Measurements from ENCODE around the gene MDFIC.

Gene MDFIC

DNA sequence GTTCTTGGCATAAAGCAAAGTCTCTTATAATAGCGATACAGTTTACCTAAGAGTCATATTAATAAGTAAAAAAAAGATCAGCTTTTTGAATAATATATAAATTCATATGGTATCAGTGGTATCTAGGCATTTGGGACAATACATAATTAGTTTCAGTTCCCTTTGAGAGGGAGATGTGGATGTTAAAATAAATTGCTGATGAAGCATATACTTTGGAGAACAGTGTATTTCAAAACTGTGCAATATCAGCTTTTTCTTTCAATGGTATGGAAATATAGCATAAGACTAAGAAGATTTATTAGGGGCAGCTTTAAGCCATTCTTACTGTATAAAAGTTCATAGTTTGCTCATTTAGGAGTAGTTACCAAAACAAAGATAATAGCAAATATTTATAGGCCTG lies 35.5 kb downstream of the MDFIC start:
- DNase-seq (ENCODE audit: low read depth) = no peak
- TF ChIP-seq, protein P1, sequence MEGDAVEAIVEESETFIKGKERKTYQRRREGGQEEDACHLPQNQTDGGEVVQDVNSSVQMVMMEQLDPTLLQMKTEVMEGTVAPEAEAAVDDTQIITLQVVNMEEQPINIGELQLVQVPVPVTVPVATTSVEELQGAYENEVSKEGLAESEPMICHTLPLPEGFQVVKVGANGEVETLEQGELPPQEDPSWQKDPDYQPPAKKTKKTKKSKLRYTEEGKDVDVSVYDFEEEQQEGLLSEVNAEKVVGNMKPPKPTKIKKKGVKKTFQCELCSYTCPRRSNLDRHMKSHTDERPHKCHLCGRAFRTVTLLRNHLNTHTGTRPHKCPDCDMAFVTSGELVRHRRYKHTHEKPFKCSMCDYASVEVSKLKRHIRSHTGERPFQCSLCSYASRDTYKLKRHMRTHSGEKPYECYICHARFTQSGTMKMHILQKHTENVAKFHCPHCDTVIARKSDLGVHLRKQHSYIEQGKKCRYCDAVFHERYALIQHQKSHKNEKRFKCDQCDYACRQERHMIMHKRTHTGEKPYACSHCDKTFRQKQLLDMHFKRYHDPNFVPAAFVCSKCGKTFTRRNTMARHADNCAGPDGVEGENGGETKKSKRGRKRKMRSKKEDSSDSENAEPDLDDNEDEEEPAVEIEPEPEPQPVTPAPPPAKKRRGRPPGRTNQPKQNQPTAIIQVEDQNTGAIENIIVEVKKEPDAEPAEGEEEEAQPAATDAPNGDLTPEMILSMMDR (IDR thresholded peaks at IDR 0.05; ENCODE audit: control insufficient read depth, insufficient read depth, low read depth, low read length, missing control alignments) = no peak

DNA sequence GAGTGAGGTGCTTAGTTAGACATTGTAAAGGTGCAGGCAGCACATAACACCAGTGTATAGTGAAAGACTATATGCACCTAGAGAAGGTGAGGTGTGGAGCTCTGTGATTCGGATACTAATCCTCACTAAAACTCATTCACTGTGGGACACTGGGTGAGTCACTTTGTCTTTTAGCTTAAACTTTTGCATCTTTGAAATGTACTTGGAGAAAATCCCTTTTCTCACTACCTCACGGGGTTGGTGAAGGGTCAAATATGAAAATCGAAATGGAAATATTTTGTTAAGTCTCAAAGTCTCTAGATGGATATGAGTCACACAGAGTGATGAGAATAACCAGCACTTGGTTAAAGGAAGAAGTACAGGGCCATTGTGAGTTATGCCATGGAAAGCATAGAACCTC lies 38.0 kb downstream of the MDFIC start:
- no peak for DNase-seq (ENCODE audit: low read depth)
- TF ChIP-seq, protein P1 (IDR thresholded peaks at IDR 0.05; ENCODE audit: control insufficient read depth, insufficient read depth, low read depth, low read length, missing control alignments) = no peak
- H3K4me3 ChIP-seq (ENCODE audit: control insufficient read depth, low read depth, low read length) = no peak overlapping the region

More for the DNA sequence above, 35.5 kb downstream of the MDFIC start:
- no peak overlapping the region for H3K4me3 ChIP-seq (ENCODE audit: control insufficient read depth, low read depth, low read length)

DNA sequence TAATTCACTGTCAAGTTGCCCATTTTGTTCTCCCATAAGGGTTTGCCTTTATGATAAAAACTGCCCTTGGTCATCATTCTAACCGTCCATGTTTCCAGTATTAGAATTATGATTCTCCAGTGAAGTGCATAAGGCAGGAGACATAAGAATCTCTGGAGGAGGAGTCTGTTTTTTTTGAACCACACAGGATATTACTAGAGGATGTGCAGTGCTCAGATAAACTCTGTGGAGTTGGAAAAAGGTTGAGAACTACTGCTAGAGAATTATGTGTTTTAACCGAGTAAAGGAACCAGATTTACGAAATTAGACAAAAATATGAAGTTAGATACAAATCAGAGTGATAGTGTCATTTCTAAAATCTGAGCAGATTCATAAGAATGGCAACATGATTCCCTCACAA lies 40.5 kb downstream of the MDFIC start:
- H3K4me3 ChIP-seq (ENCODE audit: control insufficient read depth, low read depth, low read length) = no peak overlapping the region
- no peak for DNase-seq (ENCODE audit: low read depth)
- TF ChIP-seq, protein P1 (IDR thresholded peaks at IDR 0.05; ENCODE audit: control insufficient read depth, insufficient read depth, low read depth, low read length, missing control alignments) = no peak

DNA sequence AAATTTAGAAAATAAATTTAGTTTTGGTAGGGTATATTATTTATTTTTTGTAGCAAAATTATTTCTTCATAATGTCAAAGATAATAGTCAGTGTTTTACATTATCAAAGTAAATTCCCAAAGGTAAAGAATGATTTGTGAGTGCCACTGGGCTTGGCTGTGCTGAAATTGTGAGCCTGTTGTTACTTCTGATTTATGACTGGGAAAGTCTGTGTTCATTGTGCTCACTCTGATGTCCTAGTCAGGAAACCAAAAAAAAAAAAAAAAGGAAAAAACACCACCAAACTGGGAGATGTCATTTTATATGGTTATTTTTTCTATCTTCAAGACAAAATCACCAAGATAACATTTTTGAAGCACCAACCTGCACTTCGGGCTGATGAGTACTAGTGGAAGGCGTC lies 44.3 kb downstream of the MDFIC start:
- no peak for DNase-seq (ENCODE audit: low read depth)
- no peak overlapping the region for H3K4me3 ChIP-seq (ENCODE audit: control insufficient read depth, low read depth, low read length)
- TF ChIP-seq, protein P1 (IDR thresholded peaks at IDR 0.05; ENCODE audit: control insufficient read depth, insufficient read depth, low read depth, low read length, missing control alignments) = no peak

DNA sequence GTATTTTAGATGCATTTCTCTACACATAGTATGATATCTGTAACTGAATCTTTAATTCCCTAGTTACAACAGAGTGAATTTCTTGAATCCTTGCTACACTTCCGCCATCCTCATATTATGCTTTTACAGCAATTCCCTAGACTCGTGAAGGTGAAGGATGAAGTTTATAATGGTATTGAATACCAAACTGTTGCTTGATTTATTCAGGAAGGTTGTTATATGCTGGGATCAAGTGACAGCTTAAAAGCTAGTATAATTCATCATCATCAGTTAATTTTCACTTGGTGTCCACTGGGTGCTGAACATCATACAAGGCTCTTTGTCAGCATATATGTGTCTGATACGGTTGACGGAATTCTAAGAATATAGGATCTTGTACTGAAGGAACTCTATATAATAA lies 47.2 kb downstream of the MDFIC start:
- DNase-seq (ENCODE audit: low read depth) = no peak
- H3K4me3 ChIP-seq (ENCODE audit: control insufficient read depth, low read depth, low read length) = no peak overlapping the region
- TF ChIP-seq, protein P1 (IDR thresholded peaks at IDR 0.05; ENCODE audit: control insufficient read depth, insufficient read depth, low read depth, low read length, missing control alignments) = no peak

DNA sequence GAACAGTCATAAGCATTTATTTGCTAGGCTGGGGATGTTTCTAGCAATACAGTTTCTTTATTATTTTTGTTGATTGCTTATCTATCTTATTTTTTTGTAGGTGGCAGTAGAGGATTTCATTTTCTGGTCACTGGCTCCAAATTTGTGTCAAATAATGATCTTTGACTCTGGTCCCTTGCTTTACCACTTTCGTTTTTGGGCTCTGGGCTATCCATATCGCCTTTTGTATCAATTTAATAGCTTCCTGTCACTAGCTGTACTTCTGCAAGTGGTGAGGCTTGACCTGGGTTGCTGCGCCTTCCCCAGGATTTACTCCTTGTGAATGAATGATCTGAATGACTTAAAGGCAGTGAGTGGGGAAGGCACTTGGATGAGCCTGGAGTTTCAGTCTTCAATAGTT lies 48.4 kb downstream of the MDFIC start:
- H3K4me3 ChIP-seq (ENCODE audit: control insufficient read depth, low read depth, low read length) = no peak overlapping the region
- no peak for DNase-seq (ENCODE audit: low read depth)
- TF ChIP-seq, protein P1 (IDR thresholded peaks at IDR 0.05; ENCODE audit: control insufficient read depth, insufficient read depth, low read depth, low read length, missing control alignments) = no peak

DNA sequence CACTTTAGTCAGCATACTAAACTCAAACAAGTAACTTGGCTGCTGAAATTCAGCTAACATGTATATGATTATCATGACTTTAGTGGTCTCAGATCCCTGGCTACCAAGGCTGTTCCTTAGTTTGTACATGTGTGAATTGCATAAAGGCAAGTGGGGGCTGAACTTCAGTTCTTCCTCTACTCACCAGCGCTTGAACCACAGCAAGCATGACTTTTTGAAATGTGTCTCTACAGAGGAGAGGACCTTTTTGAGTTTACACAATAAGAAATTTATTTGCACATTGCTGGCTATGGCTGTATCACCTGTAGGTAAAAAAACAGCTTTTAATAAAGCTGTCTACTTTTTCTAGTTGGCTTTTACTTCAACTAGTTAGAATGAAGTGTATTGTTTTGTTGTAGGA lies 48.8 kb downstream of the MDFIC start:
- DNase-seq (ENCODE audit: low read depth) = no peak
- TF ChIP-seq, protein P1 (IDR thresholded peaks at IDR 0.05; ENCODE audit: control insufficient read depth, insufficient read depth, low read depth, low read length, missing control alignments) = no peak
- H3K4me3 ChIP-seq (ENCODE audit: control insufficient read depth, low read depth, low read length) = no peak overlapping the region
